Neutrophil (primary cell): ENCODE data around the gene NDOR1.

ENCODE experiments used
- H3K27ac ChIP-seq: fragments of 200-600 bp; sonication (generic); 2 replicates; pipeline ENCODE4 v1.5.1; 2016; ENCODE audit warnings: mild to moderate bottlenecking, moderate library complexity
- H3K27me3 ChIP-seq: fragments of 200-600 bp; sonication (generic); 2 replicates; pipeline ENCODE4 v1.6.0; 2016; ENCODE audit warnings: mild to moderate bottlenecking
- H3K36me3 ChIP-seq: fragments of 200-600 bp; sonication (generic); 2 replicates; pipeline ENCODE4 v1.5.1; 2017
- H3K4me1 ChIP-seq, 2 experiments: fragments of 200-600 bp in 1 of 2; sonication (generic) in 1 of 2; 1 replicate in 1 of 2; 2 replicates in 1 of 2; pipeline versions ENCODE4 v1.5.1 to v1.6.1; 2013 to 2016; ENCODE audit warnings: low read depth in 1 of 2, low read length in 1 of 2, mild to moderate bottlenecking in 1 of 2, moderate library complexity in 1 of 2; ENCODE audit not compliant: control insufficient read depth in 1 of 2, insufficient read depth in 1 of 2
- H3K4me3 ChIP-seq, 2 experiments: fragments of 200-600 bp in 1 of 2; sonication (generic) in 1 of 2; 1 replicate in 1 of 2; 2 replicates in 1 of 2; pipeline ENCODE4 v1.5.1; 2013 to 2016; ENCODE audit warnings: low read depth in 1 of 2, low read length in 1 of 2, mild to moderate bottlenecking in 1 of 2, moderate library complexity in 1 of 2
- H3K9me3 ChIP-seq: fragments of 200-600 bp; sonication (generic); 2 replicates; pipeline ENCODE4 v1.5.1; 2016
- TF ChIP-seq, protein P1 (sequence below): fragments of 200-600 bp; sonication (generic); IDR thresholded peaks from 2 replicates; pipeline ENCODE4 v1.5.1; 2016; ENCODE audit warnings: antibody characterized with exemption

Gene NDOR1

DNA sequence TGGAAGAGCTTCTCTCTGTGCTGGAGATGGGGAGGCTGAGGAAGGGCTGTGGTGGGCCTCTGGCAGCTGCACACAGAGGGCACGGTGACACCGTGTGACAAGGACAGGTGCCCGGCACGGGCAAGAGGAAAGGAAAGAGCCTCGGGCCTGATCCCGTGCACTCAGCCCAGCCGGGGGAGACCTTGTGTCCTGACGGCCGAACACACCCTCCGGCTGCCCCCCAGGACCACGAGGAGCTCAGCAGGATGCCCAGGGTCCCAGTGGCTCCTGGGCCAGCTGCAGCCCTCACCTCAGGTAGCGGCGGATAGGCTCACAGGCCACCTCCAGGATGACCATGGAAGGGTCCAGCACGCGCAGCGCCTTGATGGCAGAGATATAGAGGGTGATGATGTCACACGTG, 22.7 kb upstream of the NDOR1 start:
- H3K4me3 ChIP-seq: no peak overlapping the region
- no peaks in the 10 kb centered on the region for H3K27me3 ChIP-seq
- H3K4me1 ChIP-seq: peaks cover 13 to 15% of the 10 kb centered on the region in 2 experiments
- H3K36me3 ChIP-seq: peaks cover 96% of the 10 kb centered on the region
- no peak overlapping the region for H3K27ac ChIP-seq
- H3K9me3 ChIP-seq: no peaks in the 10 kb centered on the region
- TF ChIP-seq, protein P1, sequence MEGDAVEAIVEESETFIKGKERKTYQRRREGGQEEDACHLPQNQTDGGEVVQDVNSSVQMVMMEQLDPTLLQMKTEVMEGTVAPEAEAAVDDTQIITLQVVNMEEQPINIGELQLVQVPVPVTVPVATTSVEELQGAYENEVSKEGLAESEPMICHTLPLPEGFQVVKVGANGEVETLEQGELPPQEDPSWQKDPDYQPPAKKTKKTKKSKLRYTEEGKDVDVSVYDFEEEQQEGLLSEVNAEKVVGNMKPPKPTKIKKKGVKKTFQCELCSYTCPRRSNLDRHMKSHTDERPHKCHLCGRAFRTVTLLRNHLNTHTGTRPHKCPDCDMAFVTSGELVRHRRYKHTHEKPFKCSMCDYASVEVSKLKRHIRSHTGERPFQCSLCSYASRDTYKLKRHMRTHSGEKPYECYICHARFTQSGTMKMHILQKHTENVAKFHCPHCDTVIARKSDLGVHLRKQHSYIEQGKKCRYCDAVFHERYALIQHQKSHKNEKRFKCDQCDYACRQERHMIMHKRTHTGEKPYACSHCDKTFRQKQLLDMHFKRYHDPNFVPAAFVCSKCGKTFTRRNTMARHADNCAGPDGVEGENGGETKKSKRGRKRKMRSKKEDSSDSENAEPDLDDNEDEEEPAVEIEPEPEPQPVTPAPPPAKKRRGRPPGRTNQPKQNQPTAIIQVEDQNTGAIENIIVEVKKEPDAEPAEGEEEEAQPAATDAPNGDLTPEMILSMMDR: no peak

DNA sequence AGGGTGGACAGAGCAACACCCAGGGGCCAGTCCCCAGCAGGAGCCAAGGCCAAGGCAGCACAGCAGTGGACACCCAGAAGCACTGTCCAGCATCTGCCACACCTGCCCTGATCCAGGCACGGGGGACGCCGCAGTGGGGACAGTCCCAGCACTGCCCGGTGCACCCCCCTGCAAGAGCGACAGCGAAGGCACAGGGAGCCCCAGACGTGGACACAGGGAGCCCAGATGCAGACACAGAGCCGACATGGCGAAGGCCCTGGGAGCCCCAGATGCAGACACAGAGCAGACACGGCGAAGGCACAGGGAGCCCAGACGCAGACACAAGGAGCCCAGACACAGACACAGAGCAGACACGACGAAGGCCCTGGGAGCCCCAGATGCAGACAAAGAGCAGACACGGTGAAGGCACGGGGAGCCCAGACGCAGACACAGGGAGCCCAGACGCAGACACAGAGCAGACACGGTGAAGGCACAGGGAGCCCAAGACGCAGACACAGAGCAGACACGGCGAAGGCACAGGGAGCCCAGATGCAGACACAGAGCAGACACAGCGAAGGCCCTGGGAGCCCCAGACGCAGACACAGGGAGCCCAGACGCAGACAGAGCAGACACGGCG, 21.4 kb upstream of the NDOR1 start:
- Histone ChIP-seq H3K27ac (no peak overlapping the region), H3K4me3 (no peak overlapping the region), H3K27me3 (no peaks in the 10 kb centered on the region), H3K9me3 (no peaks in the 10 kb centered on the region), H3K4me1 (peaks cover 21 to 22% of the 10 kb centered on the region in 2 experiments), H3K36me3 (peaks cover 83% of the 10 kb centered on the region)
- TF ChIP-seq, protein P1: no peak

DNA sequence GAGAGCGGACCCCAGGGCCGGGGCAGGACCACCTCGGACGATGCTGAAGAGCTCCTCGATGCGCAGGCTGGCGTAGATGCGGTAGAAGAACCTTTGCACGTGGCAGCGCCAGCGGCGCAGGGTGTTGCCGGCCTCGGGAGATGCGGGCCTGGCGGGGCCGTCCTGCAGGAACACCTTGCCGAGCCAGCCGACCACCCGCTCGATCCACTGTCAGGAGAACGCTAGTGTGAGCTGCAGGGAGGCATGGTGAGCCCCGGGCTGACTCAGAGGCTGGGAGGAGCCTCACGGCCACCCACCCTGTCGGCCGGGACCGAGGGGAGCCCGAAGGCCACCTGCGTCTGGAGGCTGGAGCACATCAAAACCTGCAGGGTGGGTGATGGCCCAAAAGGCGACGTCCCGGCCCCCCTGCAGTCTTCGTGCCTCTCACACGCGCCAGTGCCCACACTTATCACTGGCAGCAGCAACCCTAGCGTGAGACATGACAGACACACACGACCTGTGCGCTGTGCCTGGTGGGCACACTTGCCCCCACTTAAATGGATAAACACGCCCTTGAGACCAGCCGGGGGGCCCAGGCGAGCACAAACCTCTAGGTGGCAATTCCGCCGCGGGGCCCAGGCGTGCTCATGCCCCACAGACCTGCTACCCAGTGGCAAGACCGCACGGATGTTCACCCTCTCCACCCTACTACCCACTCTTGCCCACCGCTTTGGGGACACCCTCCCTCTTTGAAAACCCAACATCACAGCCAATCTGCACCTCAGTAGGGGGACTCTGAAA, 20.4 kb upstream of the NDOR1 start:
- Histone ChIP-seq H3K27ac (no peak overlapping the region), H3K36me3 (peaks cover 77% of the 10 kb centered on the region), H3K9me3 (no peaks in the 10 kb centered on the region), H3K4me1 (peaks cover 30 to 32% of the 10 kb centered on the region in 2 experiments), H3K27me3 (no peaks in the 10 kb centered on the region), H3K4me3 (no peak overlapping the region)
- TF ChIP-seq, protein P1: no peak

DNA sequence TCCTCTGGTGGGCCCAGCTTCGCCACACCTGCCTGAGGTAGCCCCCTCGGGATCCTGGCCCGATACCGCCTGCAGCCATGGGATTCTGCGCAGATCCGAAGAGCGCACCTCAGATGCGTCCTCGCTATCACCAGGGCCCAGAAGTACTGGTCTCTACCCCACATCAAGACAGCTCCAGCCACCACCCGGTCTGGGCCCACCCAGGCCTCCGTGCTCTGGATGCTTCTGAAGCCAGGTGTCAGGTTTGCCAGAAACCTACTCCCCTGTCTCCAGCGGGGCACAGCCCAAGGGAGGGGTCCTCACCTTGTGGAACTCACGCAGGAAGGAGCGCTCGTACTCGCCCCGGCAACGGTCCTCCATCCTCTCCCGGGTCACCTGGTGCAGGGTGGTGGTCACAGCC, 19.6 kb upstream of the NDOR1 start:
- Histone ChIP-seq H3K27ac (no peak overlapping the region), H3K36me3 (peaks cover 77% of the 10 kb centered on the region), H3K4me1 (peaks cover 34% of the 10 kb centered on the region in 2 experiments), H3K4me3 (no peak overlapping the region), H3K27me3 (no peaks in the 10 kb centered on the region), H3K9me3 (no peaks in the 10 kb centered on the region)
- TF ChIP-seq, protein P1: no peak

DNA sequence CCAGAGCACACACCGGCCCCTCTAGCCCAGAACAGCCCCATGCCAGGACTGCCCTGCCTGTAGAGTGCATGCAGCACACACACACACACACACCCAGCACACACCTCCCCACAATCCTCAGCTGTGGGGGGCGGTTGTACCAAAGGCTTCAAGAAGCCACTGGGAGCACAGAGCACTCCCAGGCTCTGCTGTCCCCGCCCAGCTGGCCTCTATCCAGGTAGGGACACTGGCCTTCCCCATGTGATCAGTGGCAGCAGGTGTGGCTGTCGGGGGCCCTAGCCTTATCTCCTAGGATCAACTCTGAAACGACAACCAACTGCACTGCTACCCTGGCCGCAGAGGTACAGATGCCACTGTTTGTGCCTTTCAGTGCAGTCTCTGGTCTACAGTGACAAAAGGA, 19.1 kb upstream of the NDOR1 start:
- Histone ChIP-seq H3K4me1 (peaks cover 34% of the 10 kb centered on the region in 2 experiments), H3K9me3 (no peaks in the 10 kb centered on the region), H3K36me3 (peaks cover 77% of the 10 kb centered on the region), H3K27me3 (no peaks in the 10 kb centered on the region), H3K4me3 (no peak overlapping the region), H3K27ac (no peak overlapping the region)
- TF ChIP-seq, protein P1: no peak
